ENCODE results near the gene PRDM11. TPM values are rescaled to one million over a fixed set of nuclear protein-coding genes. Genes with fewer than 3 reads are reported as not detected.
A peak's percentile ranks its signal among the peaks of the same experiment; 100 is the strongest.

Gene PRDM11
- total and polyA plus RNA-seq, 9 donors: 8.7 to 45.4 (median 28.9) TPM

DNA sequence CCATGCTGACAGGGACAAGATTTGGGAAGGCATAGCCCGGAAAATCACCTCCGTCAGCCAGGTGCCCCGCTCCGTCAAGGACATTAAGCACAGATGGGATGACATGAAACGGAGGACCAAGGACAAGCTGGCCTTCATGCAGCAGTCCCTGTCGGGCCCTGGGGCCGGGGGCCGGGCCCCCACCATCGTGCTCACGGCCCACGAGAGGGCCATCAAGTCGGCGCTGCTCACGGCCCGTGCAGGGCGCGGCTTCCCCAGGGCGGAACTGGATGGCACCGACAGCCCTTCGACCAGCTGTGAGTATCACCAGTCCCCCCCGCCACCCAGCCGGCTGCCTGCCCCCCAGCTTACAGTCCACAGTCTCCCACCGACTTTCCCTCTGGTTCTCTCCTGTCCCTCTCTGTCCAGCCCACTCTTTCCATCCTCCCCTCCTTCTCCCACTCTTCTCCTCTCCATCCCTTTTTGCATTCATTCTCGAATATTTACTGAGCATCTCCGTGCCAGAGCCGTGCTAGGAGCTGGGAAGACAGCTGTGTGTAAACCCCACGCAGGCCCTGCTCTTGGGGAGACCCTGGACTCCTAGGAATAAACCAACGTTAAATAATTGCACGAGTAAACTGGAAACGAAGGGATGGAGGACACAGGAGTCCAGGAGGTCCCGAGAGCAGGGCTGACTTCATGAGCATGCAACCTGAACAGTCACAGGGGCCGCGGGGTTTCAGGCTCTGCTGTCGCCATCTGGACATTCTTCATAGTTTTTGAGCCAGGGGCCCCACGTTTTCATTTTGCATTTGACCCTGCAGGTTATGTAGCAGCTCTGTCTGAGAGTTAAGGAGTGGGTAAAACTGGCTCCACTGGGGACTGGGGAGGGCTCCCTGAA, 62.8 kb downstream of the PRDM11 start:
- TF ChIP-seq EP300 (IDR thresholded peaks at IDR 0.05) (no peak), POLR2A (IDR thresholded peaks at IDR 0.05) (no peak)
- TF ChIP-seq, protein P1, sequence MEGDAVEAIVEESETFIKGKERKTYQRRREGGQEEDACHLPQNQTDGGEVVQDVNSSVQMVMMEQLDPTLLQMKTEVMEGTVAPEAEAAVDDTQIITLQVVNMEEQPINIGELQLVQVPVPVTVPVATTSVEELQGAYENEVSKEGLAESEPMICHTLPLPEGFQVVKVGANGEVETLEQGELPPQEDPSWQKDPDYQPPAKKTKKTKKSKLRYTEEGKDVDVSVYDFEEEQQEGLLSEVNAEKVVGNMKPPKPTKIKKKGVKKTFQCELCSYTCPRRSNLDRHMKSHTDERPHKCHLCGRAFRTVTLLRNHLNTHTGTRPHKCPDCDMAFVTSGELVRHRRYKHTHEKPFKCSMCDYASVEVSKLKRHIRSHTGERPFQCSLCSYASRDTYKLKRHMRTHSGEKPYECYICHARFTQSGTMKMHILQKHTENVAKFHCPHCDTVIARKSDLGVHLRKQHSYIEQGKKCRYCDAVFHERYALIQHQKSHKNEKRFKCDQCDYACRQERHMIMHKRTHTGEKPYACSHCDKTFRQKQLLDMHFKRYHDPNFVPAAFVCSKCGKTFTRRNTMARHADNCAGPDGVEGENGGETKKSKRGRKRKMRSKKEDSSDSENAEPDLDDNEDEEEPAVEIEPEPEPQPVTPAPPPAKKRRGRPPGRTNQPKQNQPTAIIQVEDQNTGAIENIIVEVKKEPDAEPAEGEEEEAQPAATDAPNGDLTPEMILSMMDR (IDR thresholded peaks at IDR 0.05): no peak
- DNase-seq: peak in 4 of 5 donors; percentile 27 to 44 (median 32)

DNA sequence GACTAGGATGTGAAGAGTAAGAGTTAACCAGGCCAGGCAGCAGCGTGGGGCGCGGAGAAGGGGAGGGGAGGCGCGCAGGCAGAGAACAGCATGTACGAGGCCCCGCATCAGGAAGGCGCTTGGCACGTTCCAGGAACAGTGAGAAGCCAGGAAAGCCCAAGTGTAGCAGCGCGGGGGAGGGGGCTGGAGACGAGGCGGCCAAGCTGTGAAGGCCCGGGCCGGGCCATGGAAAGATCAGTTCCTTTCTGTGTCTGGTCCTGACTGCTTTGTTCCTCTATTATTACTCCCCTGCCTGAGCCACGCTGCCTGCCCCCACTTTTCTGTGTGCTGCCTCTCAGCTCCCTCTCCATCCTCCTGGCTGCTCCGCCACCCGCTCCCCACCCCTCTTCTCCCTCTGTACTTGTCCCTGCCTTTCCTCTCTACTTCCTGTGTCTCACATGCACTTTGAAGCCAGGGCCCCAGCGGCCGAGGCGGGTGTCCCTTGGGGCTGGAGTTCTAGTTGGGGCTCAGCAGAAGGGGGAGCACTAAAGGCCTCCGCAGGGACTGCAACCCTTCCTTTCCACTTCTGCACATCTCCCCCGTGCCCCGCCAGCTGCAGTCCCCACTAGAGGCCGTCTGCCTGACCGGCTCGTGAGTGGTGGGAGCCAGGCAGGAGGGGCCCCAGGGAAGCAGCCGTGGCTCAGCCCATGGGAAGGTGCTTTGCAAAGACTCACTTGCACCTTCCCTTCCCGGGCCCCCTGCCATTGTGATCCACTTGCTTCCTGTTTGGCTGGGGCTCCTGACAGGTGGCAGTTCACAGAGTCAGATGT, 63.7 kb downstream of the PRDM11 start:
- peak overlapping the region; percentile 87 to 90 for H3K27ac ChIP-seq
- peaks cover 12% of the 10 kb centered on the region for H3K4me1 ChIP-seq (ENCODE audit: insufficient read depth)
- intact Hi-C loops (cut with DNase I): loop anchor here in 2 of 4 donors (2.0 kb wide), 2 partner anchors 63 to 65 kb away; partner anchors contain the start of gene PRDM11 (in 1 of the 2)
- no peaks in the 10 kb centered on the region for H3K9me3 ChIP-seq
- DNase-seq: peak; percentile 87 to 97 (median 95)
- H3K4me3 ChIP-seq: peak overlapping the region; percentile 14
- no peaks in the 10 kb centered on the region for H3K36me3 ChIP-seq
- WGBS, 3 donors: 3 to 5% (median 4%) methylated on average over 29 of the region's 29 CpGs
- H3K27me3 ChIP-seq: no peaks in the 10 kb centered on the region
- peak; percentile 74 for TF ChIP-seq EP300 (IDR thresholded peaks at IDR 0.05)
- TF ChIP-seq POLR2A (IDR thresholded peaks at IDR 0.05): peak; percentile 28
- TF ChIP-seq, protein P1 (IDR thresholded peaks at IDR 0.05): peak in 1 of 3 donors; percentile 14

More for the DNA sequence above, 62.8 kb downstream of the PRDM11 start:
- Histone ChIP-seq H3K9me3 (no peaks in the 10 kb centered on the region), H3K4me3 (no peak overlapping the region), H3K27ac (peak overlapping the region; percentile 87 to 90), H3K36me3 (no peaks in the 10 kb centered on the region), H3K4me1 (ENCODE audit: insufficient read depth) (peaks cover 12% of the 10 kb centered on the region), H3K27me3 (no peaks in the 10 kb centered on the region)
- 54 to 58% (median 55%) methylated on average over 35 of the region's 35 CpGs for WGBS, 3 donors
- intact Hi-C loops (cut with DNase I): loop anchor here in 1 of 4 donors (2.0 kb wide), 1 partner anchor 62 kb away; the partner anchor contains the start of gene PRDM11

DNA sequence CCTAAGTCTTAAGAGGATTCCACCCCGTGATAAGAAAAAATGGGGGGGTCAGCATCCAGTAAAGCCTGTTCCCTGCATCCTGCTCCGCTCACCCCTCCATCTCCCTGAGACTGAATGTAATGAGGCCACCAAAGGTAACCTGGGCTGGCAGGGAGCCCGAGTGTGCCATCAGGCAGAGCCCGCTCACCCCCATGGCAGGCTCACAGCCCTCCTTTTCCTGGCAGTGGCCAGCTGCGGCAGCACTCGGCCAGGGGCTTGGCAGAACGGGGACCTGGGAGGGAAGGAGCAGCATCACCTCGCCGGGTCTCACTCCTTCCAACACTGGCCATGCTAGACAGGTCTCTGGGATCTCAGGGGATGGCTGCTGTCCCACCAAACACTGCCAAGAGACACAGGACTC, 64.4 kb downstream of the PRDM11 start:
- Histone ChIP-seq H3K27ac (peak overlapping the region; percentile 87 to 90), H3K9me3 (no peaks in the 10 kb centered on the region), H3K27me3 (no peaks in the 10 kb centered on the region), H3K36me3 (no peaks in the 10 kb centered on the region), H3K4me1 (ENCODE audit: insufficient read depth) (peaks cover 12% of the 10 kb centered on the region), H3K4me3 (no peak overlapping the region)
- peak in 4 of 5 donors; percentile 38 to 57 (median 46) for DNase-seq
- intact Hi-C loops (cut with DNase I): loop anchor here in 1 of 4 donors (2.0 kb wide), 1 partner anchor 66 kb away; no protein-coding TSS in a partner anchor
- 73 to 79% (median 74%) methylated on average over 9 of the region's 9 CpGs for WGBS, 3 donors
- no peak for TF ChIP-seq EP300 (IDR thresholded peaks at IDR 0.05)
- TF ChIP-seq, protein P1 (IDR thresholded peaks at IDR 0.05): no peak
- no peak for TF ChIP-seq POLR2A (IDR thresholded peaks at IDR 0.05)

GRCh38 chr11:45211732-45212131, 65.3 kb downstream of the PRDM11 start:
- Histone ChIP-seq H3K27me3 (no peaks in the 10 kb centered on the region), H3K27ac (peak overlapping the region in 1 of 2 donors; percentile 90), H3K4me3 (no peak overlapping the region), H3K9me3 (no peaks in the 10 kb centered on the region), H3K4me1 (ENCODE audit: insufficient read depth) (peaks cover 12% of the 10 kb centered on the region), H3K36me3 (no peaks in the 10 kb centered on the region)
- intact Hi-C loops (cut with DNase I): loop anchor here in 1 of 4 donors (2.0 kb wide), 1 partner anchor 67 kb away; no protein-coding TSS in a partner anchor
- TF ChIP-seq POLR2A (IDR thresholded peaks at IDR 0.05) (no peak), EP300 (IDR thresholded peaks at IDR 0.05) (no peak)
- TF ChIP-seq, protein P1 (IDR thresholded peaks at IDR 0.05): no peak
- WGBS, 3 donors: 88 to 94% (median 91%) methylated on average over 9 of the region's 9 CpGs
- DNase-seq: no peak
